Neural cell (in vitro differentiated cells): ENCODE measurements around the gene SHMT1. TPM values are rescaled to one million over a fixed set of nuclear protein-coding genes. Genes with fewer than 3 reads are reported as not detected.

ENCODE experiments used
- H2AFZ ChIP-seq: fragments of 200-600, 300-800 bp; sonication (generic), shearing (Covaris generic); 2 replicates; pipeline ENCODE4 v1.6.0; 2014; ENCODE audit warnings: low read depth, mild to moderate bottlenecking, antibody characterized with exemption, low read length, moderate library complexity
- H3F3A ChIP-seq: fragments of 200-600 bp; shearing (Covaris generic); 2 replicates; pipeline ENCODE4 v1.6.1; 2016; ENCODE audit warnings: mild to moderate bottlenecking, moderate library complexity, mixed read lengths, antibody characterized with exemption, low read length; ENCODE audit not compliant: insufficient read depth, poor library complexity, severe bottlenecking
- H3K27ac ChIP-seq: fragments of 200-600, 300-800 bp; sonication (generic), shearing (Covaris generic); 2 replicates; pipeline ENCODE4 v1.5.1; 2014; ENCODE audit warnings: mild to moderate bottlenecking, low read length, moderate library complexity
- H3K27me3 ChIP-seq: fragments of 300-800, 200-600 bp; sonication (generic), shearing (Covaris generic); 2 replicates; pipeline ENCODE4 v1.6.0; 2014; ENCODE audit warnings: mild to moderate bottlenecking, low read depth, low read length, moderate library complexity; ENCODE audit not compliant: insufficient read depth
- H3K36me3 ChIP-seq: fragments of 300-800, 200-600 bp; sonication (generic), shearing (Covaris generic); 2 replicates; pipeline ENCODE4 v1.5.1; 2014; ENCODE audit warnings: mild to moderate bottlenecking, antibody characterized with exemption, low read length, moderate library complexity; ENCODE audit not compliant: insufficient read depth
- H3K4me2 ChIP-seq: fragments of 300-800, 200-600 bp; sonication (generic), shearing (Covaris generic); 2 replicates; pipeline ENCODE4 v1.6.0; 2014; ENCODE audit warnings: mild to moderate bottlenecking, low read length
- H3K4me3 ChIP-seq: fragments of 300-800, 200-600 bp; sonication (generic), shearing (Covaris generic); 2 replicates; pipeline ENCODE4 v1.5.1; 2014; ENCODE audit warnings: mild to moderate bottlenecking, low read length, moderate library complexity
- H3K79me2 ChIP-seq: fragments of 200-600 bp; shearing (Covaris generic); replicated peaks from 2 replicates; pipeline ENCODE4 v1.6.0; 2014; ENCODE audit warnings: mild to moderate bottlenecking, low read length, moderate library complexity; ENCODE audit not compliant: insufficient read depth
- H3K9ac ChIP-seq: fragments of 300-800, 200-600 bp; sonication (generic), shearing (Covaris generic); 2 replicates; pipeline ENCODE4 v1.6.1; 2016; ENCODE audit warnings: mild to moderate bottlenecking, low read length, mixed read lengths
- H3K9me2 ChIP-seq: fragments of 200-600 bp; shearing (Covaris generic); 2 replicates; pipeline ENCODE4 v1.6.1; 2016; ENCODE audit warnings: mild to moderate bottlenecking, low read length, mixed read lengths; ENCODE audit not compliant: insufficient read depth
- H3K9me3 ChIP-seq: fragments of 200-600, 300-800 bp; sonication (generic), shearing (Covaris generic); 2 replicates; pipeline ENCODE4 v1.6.1; 2016; ENCODE audit warnings: mild to moderate bottlenecking, mixed run types, low read length, moderate library complexity, mixed read lengths
- H4K20me1 ChIP-seq: fragments of 200-600 bp; shearing (Covaris generic); 2 replicates; pipeline ENCODE4 v1.6.1; 2016; ENCODE audit warnings: mild to moderate bottlenecking, mixed run types; ENCODE audit not compliant: insufficient read depth
- EP300 ChIP-seq: fragments of 450-650 bp; conservative IDR thresholded peaks from 2 replicates; pipeline ENCODE4 v1.6.1; 2014; ENCODE audit warnings: antibody characterized with exemption, mild to moderate bottlenecking, moderate library complexity; ENCODE audit not compliant: poor library complexity, severe bottlenecking
- EZH2 ChIP-seq: fragments of 200-600, 300-800 bp; shearing (Covaris generic), sonication (generic); IDR thresholded peaks from 2 replicates; pipeline ENCODE4 v1.6.1; 2014; ENCODE audit warnings: antibody characterized with exemption, low read length, borderline replicate concordance, mild to moderate bottlenecking; ENCODE audit not compliant: insufficient read depth, poor library complexity, severe bottlenecking
- MXI1 ChIP-seq: fragments of 450-650 bp; conservative IDR thresholded peaks from 2 replicates; pipeline ENCODE4 v1.6.1; 2014; ENCODE audit warnings: antibody characterized with exemption, mild to moderate bottlenecking; ENCODE audit not compliant: poor library complexity, severe bottlenecking
- POLR2AphosphoS5 ChIP-seq: IDR thresholded peaks from 2 replicates; pipeline ENCODE4 v1.6.1; 2012
- RAD21 ChIP-seq: fragments of 450-650 bp; conservative IDR thresholded peaks from 2 replicates; pipeline ENCODE4 v1.6.1; 2014; ENCODE audit warnings: antibody characterized with exemption, mild to moderate bottlenecking, moderate library complexity
- SMC3 ChIP-seq: fragments of 450-650 bp; conservative IDR thresholded peaks from 2 replicates; pipeline ENCODE4 v1.6.1; 2014; ENCODE audit warnings: antibody characterized with exemption, mild to moderate bottlenecking, moderate library complexity; ENCODE audit not compliant: poor library complexity
- TAF1 ChIP-seq: IDR thresholded peaks from 2 replicates; pipeline ENCODE4 v1.6.1; 2012; ENCODE audit warnings: low read depth
- polyA plus RNA-seq: library from polyadenylated mRNA; depleted of rRNA; stranded (reverse); fragments of >200 nt; gene quantifications from 2 replicates; pipeline ENCODE4 v1.2.3, GENCODE V29; 2014
- TF ChIP-seq, protein P1 (sequence below): fragments of 450-650 bp; IDR thresholded peaks from 2 replicates; pipeline ENCODE4 v1.5.1; 2014; ENCODE audit warnings: antibody characterized with exemption, mild to moderate bottlenecking, moderate library complexity; ENCODE audit not compliant: poor library complexity, severe bottlenecking
- TF ChIP-seq, protein P2 (sequence below): IDR thresholded peaks from 2 replicates; pipeline ENCODE4 v1.6.1; 2012; ENCODE audit warnings: borderline replicate concordance

Gene SHMT1
- polyA plus RNA-seq, 1 donor from 2014 or later = 4.5 TPM

DNA sequence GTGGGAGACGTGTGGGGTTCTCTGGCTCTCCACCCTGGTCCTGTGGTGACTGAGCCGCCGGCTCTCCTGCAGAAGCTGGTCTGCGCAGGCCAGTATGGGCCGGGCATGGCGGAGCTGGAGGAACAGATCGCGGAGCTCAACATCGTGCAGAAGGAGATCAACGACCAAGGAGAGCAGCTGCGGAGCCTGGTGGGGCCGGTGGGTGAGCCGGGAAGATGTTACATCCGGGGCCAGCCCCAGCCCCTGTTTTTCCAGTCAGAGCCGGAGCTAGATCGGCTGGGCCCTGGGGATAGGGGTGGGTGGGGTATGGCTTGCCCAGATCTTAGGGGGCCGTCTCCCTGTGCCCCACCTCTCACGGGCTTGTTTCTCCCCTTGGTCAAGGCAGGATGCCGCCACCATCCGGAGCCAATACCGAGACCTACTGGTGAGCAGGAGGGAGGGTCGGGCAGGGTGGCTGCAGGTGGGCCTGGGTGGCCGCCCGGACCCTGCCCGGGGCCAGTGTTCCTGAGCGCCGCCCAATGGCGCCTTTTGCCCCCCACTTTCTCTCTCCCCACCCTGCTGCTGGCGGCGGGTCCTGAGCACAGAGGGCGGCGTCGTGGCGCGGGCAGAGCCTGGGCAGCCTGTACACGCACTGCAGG lies 19.2 kb upstream of the SHMT1 start:
- TF ChIP-seq POLR2AphosphoS5 (no peak), RAD21 (no peak), TAF1 (no peak)
- TF ChIP-seq, protein P1, sequence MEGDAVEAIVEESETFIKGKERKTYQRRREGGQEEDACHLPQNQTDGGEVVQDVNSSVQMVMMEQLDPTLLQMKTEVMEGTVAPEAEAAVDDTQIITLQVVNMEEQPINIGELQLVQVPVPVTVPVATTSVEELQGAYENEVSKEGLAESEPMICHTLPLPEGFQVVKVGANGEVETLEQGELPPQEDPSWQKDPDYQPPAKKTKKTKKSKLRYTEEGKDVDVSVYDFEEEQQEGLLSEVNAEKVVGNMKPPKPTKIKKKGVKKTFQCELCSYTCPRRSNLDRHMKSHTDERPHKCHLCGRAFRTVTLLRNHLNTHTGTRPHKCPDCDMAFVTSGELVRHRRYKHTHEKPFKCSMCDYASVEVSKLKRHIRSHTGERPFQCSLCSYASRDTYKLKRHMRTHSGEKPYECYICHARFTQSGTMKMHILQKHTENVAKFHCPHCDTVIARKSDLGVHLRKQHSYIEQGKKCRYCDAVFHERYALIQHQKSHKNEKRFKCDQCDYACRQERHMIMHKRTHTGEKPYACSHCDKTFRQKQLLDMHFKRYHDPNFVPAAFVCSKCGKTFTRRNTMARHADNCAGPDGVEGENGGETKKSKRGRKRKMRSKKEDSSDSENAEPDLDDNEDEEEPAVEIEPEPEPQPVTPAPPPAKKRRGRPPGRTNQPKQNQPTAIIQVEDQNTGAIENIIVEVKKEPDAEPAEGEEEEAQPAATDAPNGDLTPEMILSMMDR = no peak
- Histone ChIP-seq H3F3A (no peaks in the 10 kb centered on the region), H3K9ac (no peak overlapping the region), H4K20me1 (no peaks in the 10 kb centered on the region), H3K27me3 (no peaks in the 10 kb centered on the region), H3K4me3 (no peak overlapping the region), H3K27ac (no peak overlapping the region), H3K9me2 (no peaks in the 10 kb centered on the region), H3K36me3 (no peaks in the 10 kb centered on the region), H3K9me3 (no peaks in the 10 kb centered on the region), H3K79me2 (no peaks in the 10 kb centered on the region), H2AFZ (no peak overlapping the region), H3K4me2 (no peak overlapping the region)

DNA sequence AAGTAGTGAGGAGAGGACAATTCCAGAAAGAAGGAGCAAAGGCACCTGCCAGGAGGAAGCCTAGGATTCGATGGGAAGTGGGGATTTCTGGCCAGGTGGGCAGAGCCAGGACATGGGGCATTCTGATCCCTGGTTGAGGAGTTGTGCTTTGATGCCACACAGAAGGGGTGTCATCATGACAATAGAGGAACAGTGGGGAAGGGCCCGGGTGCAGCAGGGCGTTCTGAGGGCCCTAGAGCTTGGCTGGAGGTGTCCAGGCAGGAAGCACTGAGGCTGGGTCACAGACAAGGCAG lies 18.5 kb upstream of the SHMT1 start:
- H3K9me2 ChIP-seq = no peaks in the 10 kb centered on the region
- no peaks in the 10 kb centered on the region for H3K9me3 ChIP-seq
- no peak overlapping the region for H3K27ac ChIP-seq
- H2AFZ ChIP-seq = no peak overlapping the region
- H3K27me3 ChIP-seq = no peaks in the 10 kb centered on the region
- H3K4me3 ChIP-seq = no peak overlapping the region
- H4K20me1 ChIP-seq = no peaks in the 10 kb centered on the region
- H3K36me3 ChIP-seq = no peaks in the 10 kb centered on the region
- no peak overlapping the region for H3K4me2 ChIP-seq
- TF ChIP-seq, protein P2, sequence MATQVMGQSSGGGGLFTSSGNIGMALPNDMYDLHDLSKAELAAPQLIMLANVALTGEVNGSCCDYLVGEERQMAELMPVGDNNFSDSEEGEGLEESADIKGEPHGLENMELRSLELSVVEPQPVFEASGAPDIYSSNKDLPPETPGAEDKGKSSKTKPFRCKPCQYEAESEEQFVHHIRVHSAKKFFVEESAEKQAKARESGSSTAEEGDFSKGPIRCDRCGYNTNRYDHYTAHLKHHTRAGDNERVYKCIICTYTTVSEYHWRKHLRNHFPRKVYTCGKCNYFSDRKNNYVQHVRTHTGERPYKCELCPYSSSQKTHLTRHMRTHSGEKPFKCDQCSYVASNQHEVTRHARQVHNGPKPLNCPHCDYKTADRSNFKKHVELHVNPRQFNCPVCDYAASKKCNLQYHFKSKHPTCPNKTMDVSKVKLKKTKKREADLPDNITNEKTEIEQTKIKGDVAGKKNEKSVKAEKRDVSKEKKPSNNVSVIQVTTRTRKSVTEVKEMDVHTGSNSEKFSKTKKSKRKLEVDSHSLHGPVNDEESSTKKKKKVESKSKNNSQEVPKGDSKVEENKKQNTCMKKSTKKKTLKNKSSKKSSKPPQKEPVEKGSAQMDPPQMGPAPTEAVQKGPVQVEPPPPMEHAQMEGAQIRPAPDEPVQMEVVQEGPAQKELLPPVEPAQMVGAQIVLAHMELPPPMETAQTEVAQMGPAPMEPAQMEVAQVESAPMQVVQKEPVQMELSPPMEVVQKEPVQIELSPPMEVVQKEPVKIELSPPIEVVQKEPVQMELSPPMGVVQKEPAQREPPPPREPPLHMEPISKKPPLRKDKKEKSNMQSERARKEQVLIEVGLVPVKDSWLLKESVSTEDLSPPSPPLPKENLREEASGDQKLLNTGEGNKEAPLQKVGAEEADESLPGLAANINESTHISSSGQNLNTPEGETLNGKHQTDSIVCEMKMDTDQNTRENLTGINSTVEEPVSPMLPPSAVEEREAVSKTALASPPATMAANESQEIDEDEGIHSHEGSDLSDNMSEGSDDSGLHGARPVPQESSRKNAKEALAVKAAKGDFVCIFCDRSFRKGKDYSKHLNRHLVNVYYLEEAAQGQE = no peak
- TF ChIP-seq TAF1 = no peak
- no peak for TF ChIP-seq POLR2AphosphoS5
- TF ChIP-seq SMC3 = no peak
- TF ChIP-seq RAD21 = no peak
- TF ChIP-seq EP300 = no peak
- TF ChIP-seq MXI1 = no peak
- TF ChIP-seq EZH2 = no peak
- TF ChIP-seq, protein P1 = no peak
- no peaks in the 10 kb centered on the region for H3K79me2 ChIP-seq
- H3K9ac ChIP-seq = no peak overlapping the region
- no peaks in the 10 kb centered on the region for H3F3A ChIP-seq
